ENCODE data around the gene OR8B3.

DNA sequence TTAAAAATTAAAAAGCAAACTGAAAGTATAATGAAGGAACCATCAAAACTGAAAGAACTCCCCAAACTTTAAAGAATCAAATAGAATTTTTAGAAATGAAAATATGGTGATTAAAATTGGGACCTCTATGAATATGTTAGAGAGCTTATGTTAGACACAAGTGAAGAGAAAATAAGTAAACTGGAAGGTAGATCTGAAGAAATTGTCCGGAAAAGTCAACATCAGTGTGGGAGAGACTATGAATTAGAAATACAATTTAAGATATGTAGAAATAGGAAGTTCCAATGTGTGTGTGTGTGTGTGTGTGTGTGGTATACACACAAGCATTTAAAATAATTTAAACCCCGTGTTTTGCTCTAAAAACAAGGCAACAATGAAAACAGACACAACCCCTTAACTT, 30.8 kb upstream of the OR8B3 start:
- TF ChIP-seq, protein P1, sequence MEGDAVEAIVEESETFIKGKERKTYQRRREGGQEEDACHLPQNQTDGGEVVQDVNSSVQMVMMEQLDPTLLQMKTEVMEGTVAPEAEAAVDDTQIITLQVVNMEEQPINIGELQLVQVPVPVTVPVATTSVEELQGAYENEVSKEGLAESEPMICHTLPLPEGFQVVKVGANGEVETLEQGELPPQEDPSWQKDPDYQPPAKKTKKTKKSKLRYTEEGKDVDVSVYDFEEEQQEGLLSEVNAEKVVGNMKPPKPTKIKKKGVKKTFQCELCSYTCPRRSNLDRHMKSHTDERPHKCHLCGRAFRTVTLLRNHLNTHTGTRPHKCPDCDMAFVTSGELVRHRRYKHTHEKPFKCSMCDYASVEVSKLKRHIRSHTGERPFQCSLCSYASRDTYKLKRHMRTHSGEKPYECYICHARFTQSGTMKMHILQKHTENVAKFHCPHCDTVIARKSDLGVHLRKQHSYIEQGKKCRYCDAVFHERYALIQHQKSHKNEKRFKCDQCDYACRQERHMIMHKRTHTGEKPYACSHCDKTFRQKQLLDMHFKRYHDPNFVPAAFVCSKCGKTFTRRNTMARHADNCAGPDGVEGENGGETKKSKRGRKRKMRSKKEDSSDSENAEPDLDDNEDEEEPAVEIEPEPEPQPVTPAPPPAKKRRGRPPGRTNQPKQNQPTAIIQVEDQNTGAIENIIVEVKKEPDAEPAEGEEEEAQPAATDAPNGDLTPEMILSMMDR (conservative IDR thresholded peaks at IDR 0.05) = no peak
- TF ChIP-seq EZH2 (IDR thresholded peaks at IDR 0.05; ENCODE audit: low read depth) = no peak
